Femur (tissue), 1 donor: ENCODE measurements around the gene IPO5.
A peak's percentile ranks its signal among the peaks of the same experiment; 100 is the strongest.
"Not testable (repeated sequence)": the region's sequence is repeated elsewhere in the genome, so short reads cannot be mapped to it uniquely, and the experiment has no call there.

Experiments used
- DNase-seq: peaks from one replicate; pipeline ENCODE4 v3.0.0-alpha.2; 2017

Gene IPO5

DNA sequence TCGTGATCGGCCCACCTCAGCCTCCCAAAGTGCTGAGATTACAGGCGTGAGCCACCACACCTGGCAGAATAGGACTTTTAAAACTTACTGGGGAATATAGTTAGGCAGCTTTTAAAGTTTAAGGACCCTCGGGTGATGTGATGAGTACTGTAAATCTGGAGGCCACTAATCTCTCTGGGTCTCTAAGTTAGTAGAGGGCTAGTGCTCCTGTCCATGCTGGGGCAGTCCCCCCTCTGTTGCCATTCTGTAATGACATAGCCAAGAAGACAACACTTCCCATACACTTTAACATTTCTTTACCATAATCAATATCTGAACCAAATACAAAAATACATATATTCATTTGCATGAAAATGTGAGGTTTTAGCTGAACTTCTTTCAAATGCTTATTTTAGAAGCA is 65.7 kb downstream of the IPO5 start:
- DNase-seq, result no peak

DNA sequence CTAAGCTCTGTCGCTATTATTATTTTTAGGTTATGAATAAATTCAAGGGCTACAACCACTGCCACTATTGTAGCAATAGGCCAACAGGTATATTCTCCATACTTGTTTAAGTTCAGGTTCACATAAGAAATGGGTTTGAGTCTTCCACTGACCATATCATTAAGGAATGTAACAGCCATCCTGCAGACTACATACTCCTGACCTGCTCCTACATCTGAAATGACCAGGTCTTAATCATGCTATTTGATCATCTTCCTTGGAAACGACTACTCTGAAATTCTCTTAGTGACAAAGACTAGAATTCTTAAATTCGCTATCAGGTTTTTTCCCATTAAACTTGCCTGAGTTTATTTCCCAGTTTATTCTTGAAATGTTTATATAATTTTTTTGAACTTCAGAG is 66.8 kb downstream of the IPO5 start:
- DNase-seq, result no peak

GRCh38 chr13:98022210-98022609 is 68.7 kb downstream of the IPO5 start:
- no peak for DNase-seq

GRCh38 chr13:98025480-98026025 is 72.1 kb downstream of the IPO5 start:
- DNase-seq, result no peak

DNA sequence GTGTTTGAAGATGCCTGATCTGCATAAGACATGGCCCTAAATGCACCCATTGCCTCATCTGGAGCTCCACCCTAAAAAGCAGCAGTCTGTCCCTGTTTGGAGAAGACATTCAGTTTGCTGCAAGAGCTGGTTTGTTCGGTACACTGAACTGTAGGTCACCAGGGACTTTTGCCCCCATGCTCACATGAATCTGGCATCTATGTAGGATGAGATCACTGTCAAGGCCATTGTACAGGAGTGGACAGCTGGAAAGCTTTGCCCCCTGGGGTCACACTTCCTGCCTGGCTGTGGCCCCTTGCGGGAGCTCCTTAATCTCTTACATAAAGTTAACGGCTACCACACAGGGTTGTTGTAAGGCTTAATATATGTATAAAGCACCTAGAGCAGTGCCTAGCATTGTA is 73.0 kb downstream of the IPO5 start:
- no peak for DNase-seq

DNA sequence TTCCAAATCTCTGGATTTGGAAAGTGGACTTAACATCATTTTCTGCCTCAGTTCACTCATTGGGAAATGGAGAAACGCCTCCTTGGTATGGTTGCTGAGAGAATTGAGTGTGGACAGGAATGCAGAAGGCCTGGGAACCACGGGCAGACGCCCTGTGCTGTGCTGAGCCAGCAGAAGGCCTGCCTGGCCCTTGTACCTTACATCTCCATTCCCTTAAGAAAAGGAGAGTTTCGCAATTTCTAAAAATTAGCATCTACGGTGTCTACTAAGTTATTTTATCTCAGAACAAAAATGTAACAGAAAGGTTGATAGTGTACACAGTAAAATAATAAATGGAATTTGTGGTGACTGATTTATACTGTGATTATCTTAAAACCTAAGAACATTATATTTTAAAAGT is 78.7 kb downstream of the IPO5 start:
- no peak for DNase-seq

DNA sequence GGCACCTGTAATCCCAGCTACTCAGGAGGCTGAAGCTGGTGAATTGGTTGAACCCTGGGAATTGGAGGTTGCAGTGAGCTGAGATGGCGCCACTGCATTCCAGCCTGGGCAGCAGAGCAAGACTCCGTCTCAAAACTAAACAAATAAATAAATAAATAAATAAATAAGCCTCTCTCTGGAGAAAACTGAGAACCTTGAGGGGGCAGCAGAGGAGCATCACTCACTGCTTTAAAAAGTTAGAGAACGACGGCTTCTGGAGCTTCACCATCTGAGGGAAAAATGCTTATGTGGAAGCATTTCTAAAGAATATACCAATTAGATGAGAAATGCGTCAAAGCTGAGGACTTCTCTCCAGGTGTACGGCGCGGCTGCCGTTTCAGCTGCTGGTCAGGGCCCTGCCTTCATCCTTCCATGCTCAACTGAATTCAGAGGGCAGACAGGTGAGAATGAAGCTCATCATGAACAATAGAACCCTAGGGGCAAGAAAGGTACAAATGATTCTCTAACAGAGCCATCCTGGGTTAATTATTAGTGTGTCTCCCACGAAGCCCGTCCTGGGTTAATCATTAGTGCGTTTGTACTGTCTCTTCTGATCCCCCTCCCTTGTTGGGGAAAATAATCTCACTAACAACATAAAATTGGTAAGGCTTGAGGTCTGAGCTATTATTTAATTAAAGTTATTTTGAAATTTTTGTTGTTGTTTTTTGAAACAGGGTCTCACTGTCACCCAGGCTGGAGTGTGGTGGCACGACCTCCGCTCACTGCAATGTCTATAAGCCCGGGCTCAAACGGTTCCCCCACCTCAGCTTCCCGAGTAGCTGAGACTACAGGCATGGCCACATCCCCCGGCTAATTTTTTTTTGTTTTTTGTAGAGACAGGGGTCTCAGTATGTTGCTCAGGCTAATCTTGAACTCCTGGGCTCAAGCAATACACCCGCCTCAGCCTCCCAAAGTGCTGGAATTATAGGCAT is 80.1 kb downstream of the IPO5 start:
- DNase-seq, result peak; percentile 41

GRCh38 chr13:98035373-98035772 is 81.9 kb downstream of the IPO5 start:
- no peak for DNase-seq

- DNase-seq, result not testable (repeated sequence)
These were observed 83.3 kb downstream of the IPO5 start for GRCh38 chr13:98036564-98037302.

GRCh38 chr13:98039261-98039660 is 85.8 kb downstream of the IPO5 start:
- DNase-seq, result no peak

GRCh38 chr13:98039964-98040363 is 86.5 kb downstream of the IPO5 start:
- no peak for DNase-seq

GRCh38 chr13:98041081-98041820 is 87.8 kb downstream of the IPO5 start:
- no peak for DNase-seq

DNA sequence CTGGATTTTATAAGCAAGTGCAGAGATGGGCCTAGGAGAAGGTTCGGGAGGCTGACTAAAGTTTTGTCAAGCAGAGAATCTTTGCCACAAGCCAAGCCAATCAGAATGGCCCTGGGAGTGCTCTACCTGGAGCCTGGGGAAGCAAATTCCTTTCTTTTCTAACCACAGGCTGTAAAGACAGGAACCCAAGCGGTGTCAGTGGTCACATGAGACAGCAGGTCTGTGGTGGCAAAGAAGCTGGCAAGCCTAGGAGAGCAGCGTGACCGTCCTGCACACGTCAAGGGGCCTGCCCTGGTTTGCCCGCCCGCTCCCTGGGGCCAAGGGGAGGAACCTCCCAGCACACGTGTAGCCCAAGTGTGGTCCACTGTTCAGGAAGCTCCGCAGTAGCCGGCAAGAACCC is 90.8 kb downstream of the IPO5 start:
- no peak for DNase-seq

DNA sequence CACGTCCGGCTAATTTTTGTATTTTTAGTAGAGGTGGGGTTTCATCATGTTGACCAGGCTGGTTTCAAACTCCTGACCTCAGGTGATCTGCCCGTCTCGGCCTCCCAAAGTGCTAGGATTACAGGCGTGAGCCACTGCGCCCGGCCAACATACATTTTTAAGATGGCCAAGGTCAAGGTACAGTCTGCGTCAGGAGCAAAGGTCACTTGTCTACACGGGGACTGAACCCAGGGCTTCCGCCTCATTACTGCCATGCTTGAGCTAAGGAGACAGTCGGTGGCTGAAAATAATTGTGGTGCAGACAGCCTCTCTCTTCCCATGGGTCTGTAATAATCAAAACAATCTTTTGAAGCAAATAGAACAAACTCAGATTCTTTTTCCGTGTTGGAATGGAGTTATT is 94.3 kb downstream of the IPO5 start:
- not testable (repeated sequence) for DNase-seq

DNA sequence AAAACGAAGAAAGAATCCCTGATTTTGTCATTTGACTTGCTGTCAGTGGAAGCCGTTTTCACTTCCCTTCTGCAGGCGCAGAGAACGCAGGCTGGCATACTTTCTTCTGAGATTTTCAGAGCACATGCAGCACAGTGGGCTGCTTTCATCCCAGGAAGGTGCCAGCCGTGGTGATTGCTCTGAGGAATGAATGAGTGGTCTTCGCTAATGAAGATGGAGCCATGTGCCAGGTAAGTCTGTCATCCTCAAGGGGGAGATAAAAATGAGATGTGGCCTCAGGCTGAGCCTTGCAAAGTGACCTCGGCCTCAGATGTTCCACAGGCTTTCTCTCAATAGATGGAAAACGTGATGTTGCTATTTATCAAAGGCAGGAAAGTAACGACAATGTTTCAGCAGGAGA is 94.8 kb downstream of the IPO5 start:
- no peak for DNase-seq

DNA sequence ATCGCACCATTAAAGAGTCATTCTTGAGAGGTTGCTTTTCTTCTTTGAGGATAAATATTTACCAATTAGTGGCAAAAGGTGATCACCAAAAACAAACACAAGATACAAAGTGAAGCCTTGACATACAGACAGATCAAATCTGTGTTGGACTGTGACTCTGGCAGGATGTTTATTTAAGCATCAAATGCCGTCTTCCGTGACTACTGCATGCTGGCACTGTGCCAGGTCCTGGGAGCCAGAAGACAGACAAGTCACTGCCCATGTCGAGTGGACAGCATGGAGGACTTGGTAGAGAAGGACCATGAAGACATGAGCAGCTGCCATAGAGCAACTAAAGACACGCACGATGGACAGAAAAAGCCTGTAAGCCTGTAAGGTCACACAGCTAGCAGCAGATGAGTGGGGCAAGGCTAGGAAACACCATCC is 96.6 kb downstream of the IPO5 start:
- DNase-seq, result no peak

DNA sequence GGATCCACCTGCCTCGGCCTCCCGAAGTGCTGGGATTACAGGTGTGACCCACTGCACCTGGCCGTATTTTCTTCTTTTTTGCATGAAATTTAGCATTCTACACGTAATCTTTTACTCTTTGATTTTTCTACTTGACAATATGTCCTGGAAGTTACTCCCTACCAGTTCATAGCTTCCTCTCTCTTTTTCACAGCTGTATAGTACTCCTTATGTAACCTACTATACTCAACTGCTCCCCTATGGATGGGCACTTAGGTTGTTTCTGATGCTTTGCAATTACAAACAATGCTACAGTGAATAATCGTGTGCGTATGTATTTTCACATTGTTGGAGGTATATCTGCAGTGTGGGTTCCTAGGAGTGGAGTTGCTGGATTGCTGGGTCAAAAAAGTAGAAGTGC is 98.9 kb downstream of the IPO5 start:
- no peak for DNase-seq

DNA sequence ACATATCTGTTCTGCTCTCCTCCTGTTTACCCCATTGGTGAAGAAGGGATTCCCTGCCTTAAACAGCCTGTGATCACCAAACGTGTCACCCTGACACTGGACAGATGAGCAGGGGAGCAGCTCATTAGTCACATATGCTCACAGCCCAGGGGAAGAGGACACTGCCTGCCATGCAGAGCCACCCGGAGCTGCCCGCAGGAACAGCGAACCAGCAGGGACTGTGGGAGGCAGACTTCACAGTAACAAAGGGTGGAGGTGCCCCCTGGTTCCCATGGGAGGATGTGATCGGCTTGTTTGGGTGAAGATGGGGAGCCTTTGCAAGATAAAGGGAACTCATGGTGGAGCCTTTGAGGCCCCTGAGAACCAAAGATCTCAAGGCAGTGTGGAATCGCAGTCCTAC is 100.8 kb downstream of the IPO5 start:
- no peak for DNase-seq

- DNase-seq, result no peak
These were observed 102.1 kb downstream of the IPO5 start for GRCh38 chr13:98055623-98056022.

DNA sequence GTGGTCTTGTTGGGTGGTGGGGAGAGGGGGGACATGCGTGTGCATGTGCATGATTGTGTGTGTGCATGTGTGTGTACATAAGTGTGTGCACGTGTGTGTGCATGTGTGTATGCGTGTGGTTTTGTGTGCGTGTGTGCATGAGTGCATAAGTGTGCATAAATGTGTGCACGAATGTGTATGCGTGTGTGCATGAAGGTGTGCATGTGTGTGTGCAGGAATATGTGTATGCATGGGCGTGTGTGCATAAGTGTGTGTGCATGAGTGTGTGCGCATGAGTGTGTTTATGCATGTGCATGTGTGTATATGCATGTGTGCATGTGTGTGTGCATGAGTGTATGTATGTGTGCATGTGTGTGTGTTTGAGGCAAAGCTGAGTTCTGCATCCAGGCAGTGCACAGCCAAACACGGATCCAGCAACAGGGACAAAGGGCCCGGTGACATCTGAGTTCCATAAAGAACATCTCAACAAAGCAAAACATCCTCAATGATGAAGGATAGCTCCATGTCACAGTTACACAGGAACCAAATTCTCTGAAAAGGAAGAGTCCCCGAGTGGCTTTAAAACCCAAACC is 103.5 kb downstream of the IPO5 start:
- no peak for DNase-seq

DNA sequence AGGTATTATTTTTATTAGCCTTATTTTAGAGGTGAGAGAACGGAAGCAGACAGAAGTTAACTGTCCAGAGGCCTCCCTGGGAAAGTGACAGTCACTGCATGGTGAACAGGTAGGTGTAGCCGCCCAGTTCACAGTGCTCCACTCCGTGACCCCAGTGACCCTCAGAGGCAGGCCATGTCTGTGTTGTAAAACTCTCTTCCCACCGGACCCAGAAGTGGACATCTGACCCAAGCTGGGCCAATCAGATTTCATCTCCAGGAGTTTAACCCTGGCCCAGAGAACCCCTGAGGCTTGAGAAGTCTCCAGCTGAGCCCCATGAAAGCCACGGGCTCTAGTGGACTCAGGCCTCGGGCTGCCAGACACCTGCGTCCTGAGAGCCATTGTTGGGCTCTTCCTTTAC is 105.8 kb downstream of the IPO5 start:
- no peak for DNase-seq

- DNase-seq, result no peak
These were observed 106.8 kb downstream of the IPO5 start for GRCh38 chr13:98060282-98060681.

GRCh38 chr13:98065468-98065867 is 112.0 kb downstream of the IPO5 start:
- DNase-seq, result no peak
